IMR-90 (cell line): ENCODE measurements around the gene GREB1L. TPM values are rescaled to one million over a fixed set of nuclear protein-coding genes. Genes with fewer than 3 reads are reported as not detected.

Experiments used
- ATAC-seq: fragments of 200-7000 bp; cut with Tn5 transposase; 2 replicates; pipeline ENCODE4 v1.9.1; 2020; ENCODE audit warnings: low read depth, mild to moderate bottlenecking, moderate library complexity
- BruUV-seq: library from RNA; stranded (reverse); fragments of 400-500 nt; replicated peaks from 2 replicates; lab custom pipeline; 2021; lab: Mats Ljungman, UMichigan
- CTCF ChIA-PET: fragments of 300-600 bp; formaldehyde crosslinking; extraction: SDS; loops from one replicate; lab custom pipeline; 2021; ENCODE audit warnings: antibody characterized with exemption; lab: Yijun Ruan, JAX
- POLR2A ChIA-PET: fragments of 300-600 bp; sonication (Branson Sonifier 250); formaldehyde crosslinking; loops from one replicate; lab custom pipeline; 2022; ENCODE audit warnings: antibody characterized with exemption; ENCODE audit not compliant: unreplicated experiment; lab: Charles Lee
- DNase-seq: peaks from one replicate; pipeline ENCODE4 v3.0.0; 2013
- H2AFZ ChIP-seq: replicated peaks from 2 replicates; pipeline ENCODE3; 2013; ENCODE audit warnings: low read length, mild to moderate bottlenecking; ENCODE audit not compliant: poor library complexity
- H2AK5ac ChIP-seq: 2 replicates; pipeline ENCODE4 v1.6.1; 2013; ENCODE audit warnings: low read depth, low read length, inconsistent platforms
- H2AK9ac ChIP-seq: replicated peaks from 2 replicates; pipeline ENCODE3; 2013; ENCODE audit warnings: mild to moderate bottlenecking, low read depth, low read length, moderate library complexity; ENCODE audit not compliant: poor library complexity
- H2BK120ac ChIP-seq: 2 replicates; pipeline ENCODE4 v1.6.1; 2013; ENCODE audit warnings: low read depth, low read length, inconsistent platforms
- H2BK15ac ChIP-seq: 3 replicates; pipeline ENCODE4 v1.6.1; 2013; ENCODE audit warnings: low read depth, low read length, inconsistent platforms
- H2BK20ac ChIP-seq: 2 replicates; pipeline ENCODE4 v1.6.1; 2013; ENCODE audit warnings: low read depth, mild to moderate bottlenecking, inconsistent platforms, low read length, moderate library complexity
- H2BK5ac ChIP-seq: 2 replicates; pipeline ENCODE4 v1.6.1; 2013; ENCODE audit warnings: mild to moderate bottlenecking, low read depth, low read length, inconsistent platforms; ENCODE audit not compliant: poor library complexity, severe bottlenecking
- H3K14ac ChIP-seq: replicated peaks from 2 replicates; pipeline ENCODE4 v1.6.1; 2013; ENCODE audit warnings: low read depth, low read length, inconsistent platforms
- H3K18ac ChIP-seq: 2 replicates; pipeline ENCODE4 v1.6.1; 2013; ENCODE audit warnings: low read depth, low read length, control low read depth
- H3K23ac ChIP-seq: 2 replicates; pipeline ENCODE4 v1.6.1; 2013; ENCODE audit warnings: low read depth, low read length, inconsistent platforms
- H3K27ac ChIP-seq: 2 replicates; pipeline ENCODE4 v1.5.1; 2013; ENCODE audit warnings: mild to moderate bottlenecking, control low read depth, low read length; ENCODE audit not compliant: insufficient read depth
- H3K27me3 ChIP-seq: 2 replicates; pipeline ENCODE4 v1.6.1; 2013; ENCODE audit warnings: low read length; ENCODE audit not compliant: control insufficient read depth, insufficient read depth
- H3K36me3 ChIP-seq: 2 replicates; pipeline ENCODE4 v1.6.1; 2013; ENCODE audit warnings: low read length, mixed read lengths; ENCODE audit not compliant: control insufficient read depth, insufficient read depth
- H3K4ac ChIP-seq: 2 replicates; pipeline ENCODE4 v1.6.1; 2013; ENCODE audit warnings: low read depth, low read length, inconsistent platforms
- H3K4me1 ChIP-seq: 2 replicates; pipeline ENCODE4 v1.6.1; 2013; ENCODE audit warnings: low read length, mixed read lengths; ENCODE audit not compliant: control insufficient read depth, insufficient read depth
- H3K4me2 ChIP-seq: 2 replicates; pipeline ENCODE4 v1.6.1; 2013; ENCODE audit warnings: low read depth, mild to moderate bottlenecking, control low read depth, low read length, moderate library complexity
- H3K4me3 ChIP-seq: 2 replicates; pipeline ENCODE4 v1.5.1; 2013; ENCODE audit warnings: low read depth, mild to moderate bottlenecking, control low read depth, low read length, moderate library complexity; ENCODE audit not compliant: insufficient read depth
- H3K56ac ChIP-seq: 2 replicates; pipeline ENCODE4 v1.6.1; 2013; ENCODE audit warnings: low read length, inconsistent platforms; ENCODE audit not compliant: insufficient read depth; ENCODE audit errors: extremely low read depth
- H3K79me1 ChIP-seq, 2 experiments: 2 replicates each; pipeline ENCODE4 v1.6.1; 2013; ENCODE audit warnings: low read length in 2 of 2, inconsistent platforms in 1 of 2, low read depth in 1 of 2
- H3K9ac ChIP-seq: 2 replicates; pipeline ENCODE4 v1.6.1; 2013; ENCODE audit warnings: low read depth, low read length, control low read depth
- H3K9me1 ChIP-seq: 2 replicates; pipeline ENCODE4 v1.6.1; 2013; ENCODE audit warnings: low read length, inconsistent platforms; ENCODE audit not compliant: insufficient read depth
- H3K9me3 ChIP-seq: 2 replicates; pipeline ENCODE4 v1.6.1; 2013; ENCODE audit warnings: low read length; ENCODE audit not compliant: control insufficient read depth, insufficient read depth
- H4K20me1 ChIP-seq: 2 replicates; pipeline ENCODE4 v1.6.1; 2013; ENCODE audit warnings: low read length, inconsistent platforms; ENCODE audit not compliant: insufficient read depth
- H4K5ac ChIP-seq: 2 replicates; pipeline ENCODE4 v1.6.1; 2013; ENCODE audit warnings: mild to moderate bottlenecking, low read depth, low read length, control low read depth
- H4K8ac ChIP-seq, 2 experiments: 2 replicates each; pipeline ENCODE4 v1.6.1; 2013; ENCODE audit warnings: low read depth in 2 of 2, low read length in 2 of 2, control low read depth in 1 of 2, inconsistent platforms in 1 of 2
- H4K91ac ChIP-seq: 2 replicates; pipeline ENCODE4 v1.6.1; 2013; ENCODE audit warnings: low read depth, low read length, inconsistent platforms; ENCODE audit not compliant: insufficient read depth
- BHLHE40 ChIP-seq: fragments of 150-350 bp; IDR thresholded peaks from 2 replicates; pipeline ENCODE4 v1.6.1; 2016; ENCODE audit warnings: mild to moderate bottlenecking, low read depth, low read length
- CEBPB ChIP-seq: IDR thresholded peaks from 2 replicates; pipeline ENCODE4 v1.6.1; 2012; ENCODE audit warnings: low read depth, low read length, improper control_type of control experiment
- CHD1 ChIP-seq: IDR thresholded peaks from 2 replicates; pipeline ENCODE4 v1.6.1; 2012; ENCODE audit warnings: low read depth, low read length, improper control_type of control experiment
- CTCF ChIP-seq: conservative IDR thresholded peaks from 2 replicates; pipeline ENCODE4 v1.5.1; 2012; ENCODE audit warnings: mild to moderate bottlenecking, low read depth, low read length, improper control_type of control experiment
- ELK1 ChIP-seq: fragments of 150-350 bp; IDR thresholded peaks from 2 replicates; pipeline ENCODE4 v1.6.1; 2016; ENCODE audit warnings: low read depth, mild to moderate bottlenecking, low read length, moderate library complexity, borderline replicate concordance
- FOS ChIP-seq: fragments of 150-350 bp; IDR thresholded peaks from 2 replicates; pipeline ENCODE4 v1.6.1; 2016; ENCODE audit warnings: low read depth, low read length
- MAFK ChIP-seq: IDR thresholded peaks from 2 replicates; pipeline ENCODE4 v1.6.1; 2012; ENCODE audit warnings: low read depth, low read length, improper control_type of control experiment
- MAZ ChIP-seq: IDR thresholded peaks from 2 replicates; pipeline ENCODE4 v1.6.1; 2012; ENCODE audit warnings: low read depth, mild to moderate bottlenecking, low read length, improper control_type of control experiment, moderate library complexity, borderline replicate concordance
- MXI1 ChIP-seq: IDR thresholded peaks from 2 replicates; pipeline ENCODE4 v1.6.1; 2012; ENCODE audit warnings: low read depth, mild to moderate bottlenecking, low read length, moderate library complexity, borderline replicate concordance
- NFE2L2 ChIP-seq: fragments of 150-350 bp; IDR thresholded peaks from 2 replicates; pipeline ENCODE4 v1.6.1; 2016; ENCODE audit warnings: low read depth, mild to moderate bottlenecking, low read length
- POLR2A ChIP-seq: IDR thresholded peaks from 2 replicates; pipeline ENCODE4 v1.6.1; 2012; ENCODE audit warnings: mild to moderate bottlenecking, low read depth, low read length
- RAD21 ChIP-seq: IDR thresholded peaks from 2 replicates; pipeline ENCODE4 v1.6.1; 2012; ENCODE audit warnings: low read length, improper control_type of control experiment
- RCOR1 ChIP-seq: IDR thresholded peaks from 2 replicates; pipeline ENCODE4 v1.6.1; 2012; ENCODE audit warnings: mild to moderate bottlenecking, low read length, improper control_type of control experiment; ENCODE audit not compliant: insufficient replicate concordance
- RFX5 ChIP-seq: IDR thresholded peaks from 2 replicates; pipeline ENCODE4 v1.8.0; 2012; ENCODE audit warnings: low read depth, mild to moderate bottlenecking, low read length, moderate library complexity
- SMC3 ChIP-seq: fragments of 150-350 bp; IDR thresholded peaks from 2 replicates; pipeline ENCODE4 v1.6.1; 2016; ENCODE audit warnings: low read depth, mild to moderate bottlenecking, antibody characterized with exemption, low read length, moderate library complexity
- USF2 ChIP-seq: fragments of 150-350 bp; IDR thresholded peaks from 2 replicates; pipeline ENCODE4 v1.6.1; 2017; ENCODE audit warnings: mild to moderate bottlenecking, antibody characterized with exemption, low read length, low read depth
- WGBS, 2 experiments: methylation state at CpG; one replicate each; pipeline versions ENCODE4 v1.1.5 to v1.1.7; 2013; ENCODE audit warnings: missing lambda C conversion rate in 2 of 2; ENCODE audit not compliant: insufficient read length in 1 of 2; ENCODE audit errors: extremely low coverage in 2 of 2; 5-methylcytosine and 5-hydroxymethylcytosine counted together
- dilution Hi-C: fragments of 300-500 bp; cut with HindIII; formaldehyde crosslinking; loops from one replicate; pipeline ENCODE4 v1.14.3; 2018; ENCODE audit warnings: low sequenced_read_pairs; ENCODE audit not compliant: unreplicated experiment
- in situ Hi-C: fragments of 300-500 bp; cut with MboI; formaldehyde crosslinking; loops from 3 replicates; pipeline ENCODE4 v1.14.3; 2019; ENCODE audit warnings: low sequenced_read_pairs, inconsistent platforms, mixed read lengths
- intact Hi-C: fragments of 100-400 bp; cut with micrococcal nuclease; formaldehyde crosslinking; loops from 2 replicates; pipeline ENCODE4 v1.10.0; 2022
- polyA plus RNA-seq, 3 experiments: library from polyadenylated mRNA; depleted of rRNA; stranded (reverse); fragments of >200 nt; gene quantifications; 2 replicates each; pipeline ENCODE4 v1.2.3, GENCODE V29; 2012; ENCODE audit warnings: low replicate concordance in 1 of 3
- total RNA-seq: library from RNA; depleted of rRNA; stranded (reverse); fragments of >200 nt; gene quantifications from 2 replicates; pipeline ENCODE4 v1.2.3, GENCODE V29; 2012

Gene GREB1L
- total and polyA plus RNA-seq, 2 of the 4 experiments (the other 2 are of a cell fraction): under 0.01 to 0.02 TPM

- Histone ChIP-seq H4K8ac (no peak overlapping the region), H3K23ac (no peak overlapping the region), H3K4me3 (no peak overlapping the region), H3K27me3 (no peaks in the 10 kb centered on the region; the same call in 1 of the 2 replicates), H3K4me2 (no peak overlapping the region), H3K9ac (no peak overlapping the region), H3K18ac (no peak overlapping the region), H4K91ac (no peak overlapping the region), H3K9me3 (no peaks in the 10 kb centered on the region), H4K20me1 (no peaks in the 10 kb centered on the region), H4K5ac (no peak overlapping the region), H3K27ac (no peak overlapping the region), H2AK5ac (no peak overlapping the region), H3K14ac (no peak overlapping the region), H2BK120ac (no peak overlapping the region), H3K36me3 (no peaks in the 10 kb centered on the region), H3K4me1 (no peaks in the 10 kb centered on the region), H2BK20ac (no peak overlapping the region), H2AFZ (peak overlapping the region; percentile 44), H2BK15ac (no peak overlapping the region), H3K9me1 (no peaks in the 10 kb centered on the region), H2AK9ac (no peak overlapping the region), H3K79me1 (no peaks in the 10 kb centered on the region), H3K4ac (no peak overlapping the region), H2BK5ac (no peak overlapping the region), H3K56ac (no peak overlapping the region)
- no peak for DNase-seq
- dilution Hi-C loops: no loop called here
- ChIA-PET POLR2A (no interaction called here), CTCF (no interaction called here)
- BruUV-seq: no TSS peak
- WGBS, 2 experiments: 40% methylated on average over 1 of the region's 3 CpGs; no CpG with 5 or more reads in 1 of the 2 experiments
- no peak for TF ChIP-seq RCOR1
- no peak for TF ChIP-seq MXI1
- TF ChIP-seq POLR2A: no peak
- TF ChIP-seq RAD21: no peak
- TF ChIP-seq RFX5: no peak
- no peak for TF ChIP-seq CEBPB
- TF ChIP-seq CHD1: no peak
- TF ChIP-seq MAFK: no peak
- no peak for TF ChIP-seq MAZ
- TF ChIP-seq ELK1: no peak
- no peak for TF ChIP-seq NFE2L2
- TF ChIP-seq CTCF: no peak
- TF ChIP-seq USF2: no peak
- no peak for TF ChIP-seq SMC3
- no peak for TF ChIP-seq FOS
- TF ChIP-seq BHLHE40: no peak
- ATAC-seq: no peak
- in situ Hi-C loops: no loop called here
- intact Hi-C loops: no loop called here
Observed at GRCh38 chr18:21393986-21394385, 152.0 kb downstream of the GREB1L start.
